GM12892 (cell line): ENCODE data around the gene ZPBP2.

Source experiments
- POLR2A ChIP-seq: IDR thresholded peaks from 2 replicates; pipeline ENCODE4 v1.6.1; 2011; ENCODE audit warnings: low read depth, low read length, control low read depth
- POLR2AphosphoS5 ChIP-seq: IDR thresholded peaks from 2 replicates; pipeline ENCODE4 v1.6.1; 2011; ENCODE audit warnings: low read depth, low read length, control low read depth
- TAF1 ChIP-seq: IDR thresholded peaks from 2 replicates; pipeline ENCODE4 v1.6.1; 2011; ENCODE audit warnings: low read depth, mild to moderate bottlenecking, control low read depth, low read length, borderline replicate concordance

GRCh38 chr17:39913989-39914388 is 46.0 kb downstream of the ZPBP2 start:
- TF ChIP-seq POLR2AphosphoS5 (no peak), POLR2A (no peak), TAF1 (no peak)
